OCI-LY7 (cell line): ENCODE results near the gene SLC25A42. TPM values are rescaled to one million over a fixed set of nuclear protein-coding genes. Genes with fewer than 3 reads are reported as not detected.
A peak's percentile ranks its signal among the peaks of the same experiment; 100 is the strongest.

Experiments
- BruUV-seq: library from RNA; stranded (reverse); fragments of 400-500 nt; replicated peaks from 2 replicates; lab custom pipeline; 2021; lab: Mats Ljungman, UMichigan
- CTCF ChIA-PET: fragments of 300-600 bp; sonication (Branson Sonifier 250); formaldehyde crosslinking; loops from one replicate; lab custom pipeline; 2022; ENCODE audit warnings: antibody characterized with exemption; ENCODE audit not compliant: unreplicated experiment; lab: Charles Lee
- POLR2A ChIA-PET: fragments of 300-600 bp; sonication (Branson Sonifier 250); formaldehyde crosslinking; loops from one replicate; lab custom pipeline; 2022; ENCODE audit warnings: antibody characterized with exemption; lab: Charles Lee
- DNase-seq: peaks from one replicate; pipeline ENCODE4 v3.0.0-alpha.2; 2015; ENCODE audit warnings: low spot score
- H2AFZ ChIP-seq: fragments of 200-600 bp; sonication (generic), shearing (Covaris generic); 2 replicates; pipeline ENCODE4 v1.6.1; 2014; ENCODE audit warnings: mild to moderate bottlenecking, antibody characterized with exemption, low read length, moderate library complexity
- H3K27ac ChIP-seq: fragments of 200-600 bp; sonication (generic); 2 replicates; pipeline ENCODE4 v1.5.1; 2014; ENCODE audit warnings: mixed run types, low read depth, mild to moderate bottlenecking, moderate library complexity, low read length, inconsistent platforms; ENCODE audit not compliant: poor library complexity, severe bottlenecking
- H3K36me3 ChIP-seq: fragments of 200-600 bp; sonication (generic); 2 replicates; pipeline ENCODE4 v1.6.1; 2014; ENCODE audit warnings: mild to moderate bottlenecking, antibody characterized with exemption, low read length, moderate library complexity, mixed read lengths; ENCODE audit not compliant: insufficient read depth
- H3K4me1 ChIP-seq: fragments of 200-600 bp; sonication (generic); 2 replicates; pipeline ENCODE4 v1.5.1; 2014; ENCODE audit warnings: mild to moderate bottlenecking, low read length; ENCODE audit not compliant: insufficient read depth, poor library complexity, severe bottlenecking
- H3K4me2 ChIP-seq: fragments of 200-600 bp; sonication (generic); 2 replicates; pipeline ENCODE4 v1.6.1; 2014; ENCODE audit warnings: mild to moderate bottlenecking, low read length
- H3K4me3 ChIP-seq: fragments of 200-600 bp; sonication (generic); 2 replicates; pipeline ENCODE4 v1.5.1; 2014; ENCODE audit warnings: mild to moderate bottlenecking, low read depth, low read length; ENCODE audit not compliant: poor library complexity, severe bottlenecking
- H3K79me2 ChIP-seq: fragments of 200-600 bp; sonication (generic); 2 replicates; pipeline ENCODE4 v1.6.1; 2016; ENCODE audit warnings: low read depth, mild to moderate bottlenecking, low read length, moderate library complexity, mixed read lengths; ENCODE audit not compliant: insufficient read depth
- H3K9me2 ChIP-seq: fragments of 200-600 bp; sonication (generic); 2 replicates; pipeline ENCODE4 v1.6.1; 2016; ENCODE audit warnings: mild to moderate bottlenecking, low read length, mixed read lengths; ENCODE audit not compliant: insufficient read depth
- H3K9me3 ChIP-seq: fragments of 200-600 bp; sonication (generic); 2 replicates; pipeline ENCODE4 v1.6.1; 2014; ENCODE audit warnings: mild to moderate bottlenecking, mixed run types, low read length, mixed read lengths
- H4K20me1 ChIP-seq: fragments of 200-600 bp; sonication (generic); 2 replicates; pipeline ENCODE4 v1.6.1; 2014; ENCODE audit warnings: mild to moderate bottlenecking, antibody characterized with exemption, low read length, moderate library complexity, mixed read lengths; ENCODE audit not compliant: insufficient read depth
- EZH2phosphoT487 ChIP-seq: fragments of 200-600 bp; sonication (generic); IDR thresholded peaks from 2 replicates; pipeline ENCODE4 v1.6.1; 2018; ENCODE audit warnings: low read depth, borderline replicate concordance, mild to moderate bottlenecking, mixed run types, antibody characterized with exemption, low read length, moderate library complexity, mixed read lengths
- intact Hi-C: fragments of 100-400 bp; cut with micrococcal nuclease; formaldehyde crosslinking; loops from one replicate; pipeline ENCODE4 v1.10.0; 2022; ENCODE audit not compliant: unreplicated experiment
- total RNA-seq, 2 experiments: library from RNA; depleted of rRNA in 1 of 2; stranded (reverse); fragments of >200 nt in 1 of 2; shearing (Covaris generic) in 1 of 2; gene quantifications; 2 replicates each; pipeline ENCODE4 v1.2.3, GENCODE V29; 2014 to 2022
- TF ChIP-seq, protein P1 (sequence below): fragments of 200-600 bp; sonication (generic); conservative IDR thresholded peaks from 2 replicates; pipeline ENCODE4 v1.5.1; 2014; ENCODE audit warnings: mild to moderate bottlenecking, antibody characterized with exemption, low read length, moderate library complexity, mixed read lengths

SLC25A42 gene
- total RNA-seq, 2 experiments from 2014 or later, result 13.8 to 23.4 TPM

DNA sequence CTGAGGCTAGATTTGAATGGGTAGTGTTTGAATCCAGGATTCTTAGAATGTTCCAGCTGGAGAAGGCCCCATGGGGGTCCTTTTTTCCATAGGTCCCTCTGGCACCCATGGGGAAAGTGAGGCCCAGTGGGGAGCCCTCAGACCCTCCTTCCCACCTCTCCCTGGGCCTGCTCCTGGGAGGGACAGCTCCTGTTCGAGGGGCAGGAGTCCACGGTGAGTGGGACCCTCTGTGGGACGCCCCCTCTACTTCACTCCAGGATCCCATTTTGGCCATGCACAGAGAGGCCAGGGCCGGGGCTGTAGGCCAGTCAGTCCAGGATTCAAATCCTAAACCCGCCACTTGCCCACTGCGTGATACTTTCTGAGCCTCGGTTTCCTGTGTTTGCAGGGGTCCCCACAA, 98.7 kb downstream of the SLC25A42 start:
- Histone ChIP-seq H3K4me1 (peaks cover 96% of the 10 kb centered on the region), H3K36me3 (peaks cover 71% of the 10 kb centered on the region), H2AFZ (no peak overlapping the region), H3K9me3 (no peaks in the 10 kb centered on the region), H3K4me2 (peak overlapping the region; percentile 100), H3K79me2 (peaks cover 83% of the 10 kb centered on the region), H3K4me3 (peak overlapping the region; percentile 93), H4K20me1 (0 out of 2 replicates have a peak, but pooled peaks cover 4% of the 10 kb centered on the region), H3K27ac (peak overlapping the region; percentile 98), H3K9me2 (no peaks in the 10 kb centered on the region)
- DNase-seq, result no peak
- ChIA-PET POLR2A (interaction anchor here (1.7 kb wide), 1 partner anchor 14 kb away, joined by 4 read pairs; no protein-coding TSS in a partner anchor), CTCF (no interaction called here)
- TF ChIP-seq, protein P1, sequence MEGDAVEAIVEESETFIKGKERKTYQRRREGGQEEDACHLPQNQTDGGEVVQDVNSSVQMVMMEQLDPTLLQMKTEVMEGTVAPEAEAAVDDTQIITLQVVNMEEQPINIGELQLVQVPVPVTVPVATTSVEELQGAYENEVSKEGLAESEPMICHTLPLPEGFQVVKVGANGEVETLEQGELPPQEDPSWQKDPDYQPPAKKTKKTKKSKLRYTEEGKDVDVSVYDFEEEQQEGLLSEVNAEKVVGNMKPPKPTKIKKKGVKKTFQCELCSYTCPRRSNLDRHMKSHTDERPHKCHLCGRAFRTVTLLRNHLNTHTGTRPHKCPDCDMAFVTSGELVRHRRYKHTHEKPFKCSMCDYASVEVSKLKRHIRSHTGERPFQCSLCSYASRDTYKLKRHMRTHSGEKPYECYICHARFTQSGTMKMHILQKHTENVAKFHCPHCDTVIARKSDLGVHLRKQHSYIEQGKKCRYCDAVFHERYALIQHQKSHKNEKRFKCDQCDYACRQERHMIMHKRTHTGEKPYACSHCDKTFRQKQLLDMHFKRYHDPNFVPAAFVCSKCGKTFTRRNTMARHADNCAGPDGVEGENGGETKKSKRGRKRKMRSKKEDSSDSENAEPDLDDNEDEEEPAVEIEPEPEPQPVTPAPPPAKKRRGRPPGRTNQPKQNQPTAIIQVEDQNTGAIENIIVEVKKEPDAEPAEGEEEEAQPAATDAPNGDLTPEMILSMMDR, result no peak
- TF ChIP-seq EZH2phosphoT487, result no peak
- BruUV-seq, result no TSS peak
- intact Hi-C loops, result loop anchor here (10.0 kb wide), 2 partner anchors 502 to 638 kb away; partner anchors contain the start of genes ATP13A1, ELL and ZNF101

Other genes with a start within 250 kb of the SLC25A42 start
- gene UPF1, start 232.0 kb upstream of the SLC25A42 start, total RNA-seq (2014; rRNA removed; shearing (Covaris generic)), result 65.2 and 77.2 TPM in 2 replicates
- gene UPF1, start 232.0 kb upstream of the SLC25A42 start, total RNA-seq (2022), result 113 and 122 TPM in 2 replicates
- gene CERS1, start 167.8 kb upstream of the SLC25A42 start, total RNA-seq (2014; rRNA removed; shearing (Covaris generic)), result 0.09 TPM in 1 of 2 replicates, not detected in the other
- gene CERS1, start 167.8 kb upstream of the SLC25A42 start, total RNA-seq (2022), result not detected in 2 replicates
- 225 and 255 TPM in 2 replicates for gene COPE, start 144.6 kb upstream of the SLC25A42 start, total RNA-seq (2014; rRNA removed; shearing (Covaris generic))
- gene COPE, start 144.6 kb upstream of the SLC25A42 start, total RNA-seq (2022), result 231 and 256 TPM in 2 replicates
- gene DDX49, start 144.3 kb upstream of the SLC25A42 start, total RNA-seq (2014; rRNA removed; shearing (Covaris generic)), result 69.3 and 82.4 TPM in 2 replicates
- 53.7 and 63.7 TPM in 2 replicates for gene DDX49, start 144.3 kb upstream of the SLC25A42 start, total RNA-seq (2022)
- 8.6 and 16.1 TPM in 2 replicates for gene HOMER3, start 122.8 kb upstream of the SLC25A42 start, total RNA-seq (2014; rRNA removed; shearing (Covaris generic))
- gene HOMER3, start 122.8 kb upstream of the SLC25A42 start, total RNA-seq (2022), result 14.8 and 15.5 TPM in 2 replicates
- gene SUGP2, start 30.5 kb upstream of the SLC25A42 start, total RNA-seq (2014; rRNA removed; shearing (Covaris generic)), result 111 and 113 TPM in 2 replicates
- gene SUGP2, start 30.5 kb upstream of the SLC25A42 start, total RNA-seq (2022), result 229 and 288 TPM in 2 replicates
- gene ARMC6, start 30.4 kb upstream of the SLC25A42 start, total RNA-seq (2014; rRNA removed; shearing (Covaris generic)), result 72.4 and 104 TPM in 2 replicates
- gene ARMC6, start 30.4 kb upstream of the SLC25A42 start, total RNA-seq (2022), result 53.3 and 63.9 TPM in 2 replicates
- 28.4 and 31.2 TPM in 2 replicates for gene TMEM161A, start 74.5 kb downstream of the SLC25A42 start, total RNA-seq (2014; rRNA removed; shearing (Covaris generic))
- 38.1 and 40.5 TPM in 2 replicates for gene TMEM161A, start 74.5 kb downstream of the SLC25A42 start, total RNA-seq (2022)
- gene MEF2B, start 106.3 kb downstream of the SLC25A42 start, total RNA-seq (2014; rRNA removed; shearing (Covaris generic)), result 175 and 201 TPM in 2 replicates
- 295 and 304 TPM in 2 replicates for gene MEF2B, start 106.3 kb downstream of the SLC25A42 start, total RNA-seq (2022)
- 31.0 and 39.8 TPM in 2 replicates for gene BORCS8, start 128.2 kb downstream of the SLC25A42 start, total RNA-seq (2014; rRNA removed; shearing (Covaris generic))
- 35.2 and 40.2 TPM in 2 replicates for gene BORCS8, start 128.2 kb downstream of the SLC25A42 start, total RNA-seq (2022)
- 103 and 105 TPM in 2 replicates for gene RFXANK, start 128.3 kb downstream of the SLC25A42 start, total RNA-seq (2014; rRNA removed; shearing (Covaris generic))
- gene RFXANK, start 128.3 kb downstream of the SLC25A42 start, total RNA-seq (2022), result 114 and 115 TPM in 2 replicates
- gene NR2C2AP, start 139.4 kb downstream of the SLC25A42 start, total RNA-seq (2014; rRNA removed; shearing (Covaris generic)), result 28.6 and 29.7 TPM in 2 replicates
- gene NR2C2AP, start 139.4 kb downstream of the SLC25A42 start, total RNA-seq (2022), result 21.2 and 27.3 TPM in 2 replicates
- gene NCAN, start 148.0 kb downstream of the SLC25A42 start, total RNA-seq (2014; rRNA removed; shearing (Covaris generic)), result not detected in 2 replicates
- not detected in 2 replicates for gene NCAN, start 148.0 kb downstream of the SLC25A42 start, total RNA-seq (2022)
- not detected in 2 replicates for gene TM6SF2, start 209.3 kb downstream of the SLC25A42 start, total RNA-seq (2014; rRNA removed; shearing (Covaris generic))
- gene TM6SF2, start 209.3 kb downstream of the SLC25A42 start, total RNA-seq (2022), result not detected in 2 replicates